Measurements from ENCODE around the gene SEC24D.

- TF ChIP-seq BHLHE40 (IDR thresholded peaks at IDR 0.05; ENCODE audit: borderline replicate concordance): no peak
- no peak for TF ChIP-seq NFRKB (IDR thresholded peaks at IDR 0.05)
- no peak for TF ChIP-seq FOXK2 (IDR thresholded peaks at IDR 0.05)
- TF ChIP-seq ARNT (IDR thresholded peaks at IDR 0.05): no peak
- no peak for TF ChIP-seq SP1 (IDR thresholded peaks at IDR 0.05)
- no peak for TF ChIP-seq ELF4 (IDR thresholded peaks at IDR 0.05)
- no peak for TF ChIP-seq PKNOX1 (IDR thresholded peaks at IDR 0.05)
Measured at GRCh38 chr4:118810991-118811764, 24.7 kb downstream of the SEC24D start.
